ENCODE results near the gene CPN1. TPM values are rescaled to one million over a fixed set of nuclear protein-coding genes. Genes with fewer than 3 reads are reported as not detected.

CPN1 gene
- total RNA-seq, 4 donors from 2014 or later, result not detected

DNA sequence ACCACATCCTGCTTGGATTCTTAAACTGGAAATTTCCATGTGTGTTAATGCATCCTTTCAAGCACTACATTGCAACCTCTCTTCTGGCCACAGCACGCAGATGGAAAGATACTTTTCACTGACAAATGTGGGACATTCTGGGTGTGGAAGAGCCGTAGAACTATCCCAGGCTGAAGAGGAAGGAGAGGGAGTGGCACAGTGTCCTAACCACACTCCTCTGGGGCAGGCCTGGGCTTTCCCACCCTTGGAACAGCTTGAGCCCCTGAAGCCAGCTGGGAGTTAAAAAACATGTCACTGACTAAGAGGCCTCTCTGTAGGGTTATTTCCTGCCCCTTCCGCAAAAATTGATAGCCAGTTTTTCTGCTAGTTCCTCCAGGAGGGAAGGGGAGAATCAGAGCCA lies 37.9 kb downstream of the CPN1 start:
- H3K27me3 ChIP-seq, result no peaks in the 10 kb centered on the region
- H3K27ac ChIP-seq, result peak overlapping the region in 3 of 4 donors; percentile 1 to 61 (median 48)
- H3K9me3 ChIP-seq, result no peaks in the 10 kb centered on the region
- TF ChIP-seq POLR2A (IDR thresholded peaks at IDR 0.05), result no peak
- TF ChIP-seq, protein P1, sequence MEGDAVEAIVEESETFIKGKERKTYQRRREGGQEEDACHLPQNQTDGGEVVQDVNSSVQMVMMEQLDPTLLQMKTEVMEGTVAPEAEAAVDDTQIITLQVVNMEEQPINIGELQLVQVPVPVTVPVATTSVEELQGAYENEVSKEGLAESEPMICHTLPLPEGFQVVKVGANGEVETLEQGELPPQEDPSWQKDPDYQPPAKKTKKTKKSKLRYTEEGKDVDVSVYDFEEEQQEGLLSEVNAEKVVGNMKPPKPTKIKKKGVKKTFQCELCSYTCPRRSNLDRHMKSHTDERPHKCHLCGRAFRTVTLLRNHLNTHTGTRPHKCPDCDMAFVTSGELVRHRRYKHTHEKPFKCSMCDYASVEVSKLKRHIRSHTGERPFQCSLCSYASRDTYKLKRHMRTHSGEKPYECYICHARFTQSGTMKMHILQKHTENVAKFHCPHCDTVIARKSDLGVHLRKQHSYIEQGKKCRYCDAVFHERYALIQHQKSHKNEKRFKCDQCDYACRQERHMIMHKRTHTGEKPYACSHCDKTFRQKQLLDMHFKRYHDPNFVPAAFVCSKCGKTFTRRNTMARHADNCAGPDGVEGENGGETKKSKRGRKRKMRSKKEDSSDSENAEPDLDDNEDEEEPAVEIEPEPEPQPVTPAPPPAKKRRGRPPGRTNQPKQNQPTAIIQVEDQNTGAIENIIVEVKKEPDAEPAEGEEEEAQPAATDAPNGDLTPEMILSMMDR (IDR thresholded peaks at IDR 0.05), result no peak
- DNase-seq, result no peak
- H3K36me3 ChIP-seq, result no peaks in the 10 kb centered on the region
- no peak overlapping the region for H3K4me3 ChIP-seq
- peaks cover 0 to 22% (median 3%) of the 10 kb centered on the region in 4 donors for H3K4me1 ChIP-seq

DNA sequence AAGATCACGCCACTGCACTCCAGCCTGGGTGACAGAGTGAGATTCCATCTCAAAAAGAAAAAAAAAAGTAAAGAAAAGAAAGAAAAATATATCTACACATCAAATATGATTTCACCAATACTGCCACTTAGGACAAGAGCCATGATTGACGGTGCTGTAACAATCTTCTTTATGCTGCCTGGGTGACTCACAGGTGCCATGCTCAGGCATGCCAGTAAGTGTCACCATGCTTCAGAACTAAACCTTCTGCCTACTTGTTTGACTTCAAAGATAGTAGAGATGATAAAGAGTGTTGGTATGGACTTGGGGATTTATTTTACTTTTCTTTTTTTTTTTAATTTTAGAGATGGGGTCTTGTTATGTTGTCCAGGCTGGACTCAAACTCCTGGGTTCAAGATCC lies 38.3 kb downstream of the CPN1 start:
- peaks cover 0 to 25% (median 3%) of the 10 kb centered on the region in 4 donors for H3K4me1 ChIP-seq
- no peaks in the 10 kb centered on the region for H3K9me3 ChIP-seq
- DNase-seq, result peak in 1 of 3 donors; percentile 71
- no peaks in the 10 kb centered on the region for H3K36me3 ChIP-seq
- peak overlapping the region in 3 of 4 donors; percentile 1 to 61 (median 48) for H3K27ac ChIP-seq
- TF ChIP-seq, protein P1 (IDR thresholded peaks at IDR 0.05), result peak in 3 of 6 experiments; percentile 27 to 29 (median 27)
- no peak for TF ChIP-seq POLR2A (IDR thresholded peaks at IDR 0.05)
- no peaks in the 10 kb centered on the region for H3K27me3 ChIP-seq
- H3K4me3 ChIP-seq, result no peak overlapping the region

DNA sequence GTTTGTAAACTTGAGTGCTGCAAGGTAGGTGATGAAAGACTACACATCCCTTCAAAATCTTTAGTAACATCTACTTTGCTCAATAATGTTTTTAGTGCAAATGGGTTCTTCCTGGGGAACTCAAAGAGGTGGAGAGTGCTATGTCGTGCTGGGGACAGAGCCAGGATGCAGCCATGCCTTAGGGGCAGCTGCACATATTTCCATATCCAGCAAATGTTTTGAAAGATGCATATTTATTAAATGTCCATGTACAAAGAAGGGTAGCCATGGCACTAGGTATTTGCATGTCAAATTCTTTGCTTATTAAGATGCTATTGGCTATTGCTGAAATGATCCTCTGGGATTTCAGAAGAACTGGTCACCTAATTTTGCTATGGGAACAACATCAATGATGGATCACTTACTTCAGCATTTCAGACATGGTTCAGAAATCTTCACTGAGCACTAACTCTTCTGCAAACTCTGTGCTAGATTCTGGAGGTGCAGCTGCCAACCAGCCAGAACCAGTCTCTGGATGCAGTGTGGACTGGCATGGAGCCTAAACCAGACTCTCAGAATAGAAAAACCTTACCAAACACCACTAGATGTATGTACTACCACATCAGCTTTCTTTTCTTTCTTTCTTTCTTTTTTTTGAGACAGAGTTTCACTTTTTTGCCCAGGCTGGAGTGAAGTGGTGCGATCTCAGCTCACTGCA lies 40.2 kb downstream of the CPN1 start:
- no peak for TF ChIP-seq POLR2A (IDR thresholded peaks at IDR 0.05)
- TF ChIP-seq, protein P1 (IDR thresholded peaks at IDR 0.05), result no peak
- H3K27ac ChIP-seq, result no peak overlapping the region
- H3K36me3 ChIP-seq, result no peaks in the 10 kb centered on the region
- no peak for DNase-seq
- H3K27me3 ChIP-seq, result no peaks in the 10 kb centered on the region
- H3K4me3 ChIP-seq, result no peak overlapping the region
- no peaks in the 10 kb centered on the region for H3K9me3 ChIP-seq
- H3K4me1 ChIP-seq, result peaks cover 0 to 34% (median 4%) of the 10 kb centered on the region in 4 donors

DNA sequence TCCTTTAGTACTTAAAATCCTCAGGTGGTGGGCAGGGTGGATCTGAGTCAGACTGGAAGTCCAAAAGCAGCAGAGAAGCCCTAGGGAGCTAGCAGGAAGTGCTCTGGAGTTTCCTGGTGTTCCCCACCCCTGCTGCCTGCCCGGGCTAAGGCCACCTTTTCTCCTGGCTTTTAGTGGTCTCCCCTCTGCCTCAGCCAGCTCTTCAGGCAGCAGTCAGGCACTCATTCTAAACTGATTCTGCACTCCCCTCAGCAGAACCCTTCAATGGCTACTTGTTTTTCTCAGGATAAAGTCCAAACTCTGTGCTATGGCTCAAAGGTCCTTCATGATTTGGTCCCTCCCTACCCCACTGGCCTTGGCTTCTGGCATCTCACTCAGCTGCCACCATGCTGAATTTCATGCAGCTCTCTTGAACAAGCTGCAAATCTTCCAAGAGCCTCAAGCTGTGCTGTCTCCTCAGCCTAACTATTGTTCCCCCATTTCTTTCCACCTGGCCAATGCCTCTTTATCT lies 43.1 kb downstream of the CPN1 start:
- Histone ChIP-seq H3K4me3 (peak overlapping the region in 1 of 4 donors; percentile 26), H3K27ac (peak overlapping the region in 3 of 4 donors; percentile 57 to 88 (median 87)), H3K4me1 (peaks cover 0 to 22% (median 2%) of the 10 kb centered on the region in 4 donors), H3K36me3 (no peaks in the 10 kb centered on the region), H3K9me3 (no peaks in the 10 kb centered on the region), H3K27me3 (no peaks in the 10 kb centered on the region)
- peak in 1 of 2 donors; percentile 20 for TF ChIP-seq POLR2A (IDR thresholded peaks at IDR 0.05)
- TF ChIP-seq, protein P1 (IDR thresholded peaks at IDR 0.05), result peak in 1 of 6 experiments; percentile 2
- DNase-seq, result peak in 2 of 3 donors; percentile 63 to 72

DNA sequence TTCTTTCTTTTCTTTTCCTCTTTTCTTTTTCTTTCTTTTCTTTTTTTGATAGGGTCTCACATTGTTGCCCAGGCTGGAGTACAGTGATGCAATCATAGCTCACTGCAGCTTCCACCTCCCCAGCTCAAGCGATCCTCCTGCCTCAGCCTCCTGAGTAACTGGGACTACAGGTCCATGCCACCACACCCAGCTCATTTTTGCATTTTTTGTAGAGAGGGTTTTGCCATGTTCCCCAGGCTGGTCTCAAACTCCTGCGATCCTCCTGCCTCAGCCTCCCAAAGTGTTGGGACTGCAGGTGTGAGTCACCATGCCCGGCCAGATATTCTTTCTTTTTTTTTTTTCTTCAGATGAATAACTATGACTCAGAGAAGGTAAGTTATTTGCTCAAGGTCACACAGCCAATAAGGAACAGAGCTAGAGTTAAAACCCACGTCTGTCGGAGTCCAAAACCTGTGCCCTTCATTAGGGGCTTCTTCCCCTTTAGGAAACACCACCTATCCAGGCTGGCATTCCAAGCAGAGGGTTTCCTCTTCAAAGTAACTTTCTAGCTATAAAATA lies 43.8 kb downstream of the CPN1 start:
- peak overlapping the region in 3 of 4 donors; percentile 57 to 88 (median 87) for H3K27ac ChIP-seq
- DNase-seq, result no peak

More for the DNA sequence above, 43.8 kb downstream of the CPN1 start:
- Histone ChIP-seq H3K36me3 (no peaks in the 10 kb centered on the region), H3K4me3 (no peak overlapping the region), H3K9me3 (no peaks in the 10 kb centered on the region), H3K27me3 (no peaks in the 10 kb centered on the region), H3K4me1 (peaks cover 0 to 20% (median 1%) of the 10 kb centered on the region in 4 donors)
- TF ChIP-seq POLR2A (IDR thresholded peaks at IDR 0.05), result no peak
- TF ChIP-seq, protein P1 (IDR thresholded peaks at IDR 0.05), result no peak
